HEK293 (cell line): ENCODE data around the gene RNASEH2A.

Experiments used
- FEZF1 ChIP-seq: fragments of 450-650 bp; formaldehyde crosslinking; IDR thresholded peaks from 2 replicates; pipeline ENCODE4 v1.5.1; 2016; ENCODE audit warnings: missing biosample characterization, missing genetic modification characterization
- GFI1B ChIP-seq: fragments of 450-650 bp; formaldehyde crosslinking; IDR thresholded peaks from 2 replicates; pipeline ENCODE4 v1.5.1; 2016; ENCODE audit warnings: missing biosample characterization, missing genetic modification characterization
- GLI2 ChIP-seq: fragments of 450-650 bp; formaldehyde crosslinking; IDR thresholded peaks from 2 replicates; pipeline ENCODE4; 2017; ENCODE audit warnings: missing biosample characterization, missing genetic modification characterization, low read depth, borderline replicate concordance
- GLIS1 ChIP-seq: fragments of 450-650 bp; formaldehyde crosslinking; IDR thresholded peaks from 2 replicates; pipeline ENCODE4 v1.5.1; 2016; ENCODE audit warnings: missing biosample characterization, missing genetic modification characterization
- HOXA7 ChIP-seq: sonication (generic); formaldehyde crosslinking; IDR thresholded peaks from 2 replicates; pipeline ENCODE4 v1.8.1; 2022; ENCODE audit warnings: missing genetic modification reagents, borderline replicate concordance
- HOXC10 ChIP-seq: sonication (generic); formaldehyde crosslinking; IDR thresholded peaks from 2 replicates; pipeline ENCODE4 v1.8.1; 2023; ENCODE audit warnings: mild to moderate bottlenecking, missing genetic modification reagents
- KLF8 ChIP-seq: fragments of 450-650 bp; formaldehyde crosslinking; IDR thresholded peaks from 2 replicates; pipeline ENCODE4 v1.5.1; 2016; ENCODE audit warnings: missing biosample characterization, missing genetic modification characterization
- ZBTB1 ChIP-seq: fragments of 450-650 bp; formaldehyde crosslinking; IDR thresholded peaks from 2 replicates; pipeline ENCODE4 v1.5.1; 2016; ENCODE audit warnings: missing biosample characterization, missing genetic modification characterization
- ZBTB44 ChIP-seq: fragments of 450-650 bp; IDR thresholded peaks from 2 replicates; pipeline ENCODE4 v1.5.1; 2018; ENCODE audit warnings: missing biosample characterization, mild to moderate bottlenecking, missing genetic modification characterization
- ZBTB6 ChIP-seq: fragments of 450-650 bp; formaldehyde crosslinking; IDR thresholded peaks from 2 replicates; pipeline ENCODE4 v1.5.1; 2017; ENCODE audit warnings: missing biosample characterization, missing genetic modification characterization
- ZNF112 ChIP-seq: fragments of 450-650 bp; formaldehyde crosslinking; IDR thresholded peaks from 2 replicates; pipeline ENCODE4 v1.5.0; 2017; ENCODE audit warnings: missing biosample characterization, missing genetic modification characterization
- ZNF169 ChIP-seq: fragments of 450-650 bp; formaldehyde crosslinking; IDR thresholded peaks from 2 replicates; pipeline ENCODE4 v1.5.1; 2016; ENCODE audit warnings: missing biosample characterization, missing genetic modification characterization
- ZNF2 ChIP-seq: fragments of 450-650 bp; formaldehyde crosslinking; IDR thresholded peaks from 2 replicates; pipeline ENCODE4 v1.5.1; 2016; ENCODE audit warnings: missing biosample characterization, missing genetic modification characterization
- ZNF202 ChIP-seq: fragments of 450-650 bp; formaldehyde crosslinking; IDR thresholded peaks from 2 replicates; pipeline ENCODE4 v1.5.1; 2016; ENCODE audit warnings: missing biosample characterization, missing genetic modification characterization, borderline replicate concordance
- ZNF211 ChIP-seq: fragments of 450-650 bp; formaldehyde crosslinking; IDR thresholded peaks from 2 replicates; pipeline ENCODE4 v1.5.1; 2016; ENCODE audit warnings: low read depth, missing biosample characterization, missing genetic modification characterization
- ZNF311 ChIP-seq: fragments of 450-650 bp; formaldehyde crosslinking; IDR thresholded peaks from 2 replicates; pipeline ENCODE4 v1.5.1; 2017; ENCODE audit warnings: missing biosample characterization, missing genetic modification characterization, borderline replicate concordance
- ZNF600 ChIP-seq: fragments of 450-650 bp; formaldehyde crosslinking; IDR thresholded peaks from 2 replicates; pipeline ENCODE4 v1.5.1; 2016; ENCODE audit warnings: missing biosample characterization, missing genetic modification characterization
- ZNF621 ChIP-seq: fragments of 450-650 bp; formaldehyde crosslinking; IDR thresholded peaks from 2 replicates; pipeline ENCODE4 v1.5.1; 2017; ENCODE audit warnings: missing biosample characterization, missing genetic modification characterization
- ZNF623 ChIP-seq: fragments of 450-650 bp; formaldehyde crosslinking; IDR thresholded peaks from 2 replicates; pipeline ENCODE4 v1.5.1; 2016; ENCODE audit warnings: missing biosample characterization, missing genetic modification characterization
- ZNF629 ChIP-seq: fragments of 450-650 bp; formaldehyde crosslinking; IDR thresholded peaks from 2 replicates; pipeline ENCODE4 v1.5.1; 2017; ENCODE audit warnings: missing biosample characterization, missing genetic modification characterization
- ZNF660 ChIP-seq: fragments of 450-650 bp; IDR thresholded peaks from 2 replicates; pipeline ENCODE4 v1.5.1; 2018; ENCODE audit warnings: missing biosample characterization, mild to moderate bottlenecking, missing genetic modification characterization
- ZNF664 ChIP-seq: fragments of 450-650 bp; formaldehyde crosslinking; IDR thresholded peaks from 2 replicates; pipeline ENCODE4 v1.5.1; 2016; ENCODE audit warnings: missing biosample characterization, missing genetic modification characterization
- ZNF76 ChIP-seq: fragments of 450-650 bp; formaldehyde crosslinking; IDR thresholded peaks from 2 replicates; pipeline ENCODE4; 2016; ENCODE audit warnings: low read depth, missing biosample characterization, missing genetic modification characterization, borderline replicate concordance
- ZNF777 ChIP-seq: fragments of 450-650 bp; formaldehyde crosslinking; IDR thresholded peaks from 2 replicates; pipeline ENCODE4 v1.5.1; 2017; ENCODE audit warnings: missing biosample characterization, missing genetic modification characterization, borderline replicate concordance
- TF ChIP-seq, protein P1 (sequence below): fragments of 450-650 bp; formaldehyde crosslinking; IDR thresholded peaks from 2 replicates; pipeline ENCODE4 v1.5.1; 2016; ENCODE audit warnings: missing biosample characterization, missing genetic modification characterization
- TF ChIP-seq, protein P2 (sequence below): fragments of 450-650 bp; formaldehyde crosslinking; IDR thresholded peaks from 2 replicates; pipeline ENCODE4 v1.5.1; 2016; ENCODE audit warnings: missing biosample characterization, missing genetic modification characterization, borderline replicate concordance
- TF ChIP-seq, protein P3 (sequence below): fragments of 450-650 bp; formaldehyde crosslinking; IDR thresholded peaks from 2 replicates; pipeline ENCODE4 v1.5.1; 2016; ENCODE audit warnings: missing biosample characterization, missing genetic modification characterization
- TF ChIP-seq, protein P4 (sequence below): fragments of 450-650 bp; formaldehyde crosslinking; IDR thresholded peaks from 2 replicates; pipeline ENCODE4 v1.5.1; 2016; ENCODE audit warnings: missing biosample characterization, missing genetic modification characterization

The RNASEH2A gene

GRCh38 chr19:12806242-12807081, at the start of gene RNASEH2A (continued):
- peak; percentile 91 for TF ChIP-seq KLF8
- no peak for TF ChIP-seq GFI1B (tag by site-specific recombination)
- TF ChIP-seq, protein P1, sequence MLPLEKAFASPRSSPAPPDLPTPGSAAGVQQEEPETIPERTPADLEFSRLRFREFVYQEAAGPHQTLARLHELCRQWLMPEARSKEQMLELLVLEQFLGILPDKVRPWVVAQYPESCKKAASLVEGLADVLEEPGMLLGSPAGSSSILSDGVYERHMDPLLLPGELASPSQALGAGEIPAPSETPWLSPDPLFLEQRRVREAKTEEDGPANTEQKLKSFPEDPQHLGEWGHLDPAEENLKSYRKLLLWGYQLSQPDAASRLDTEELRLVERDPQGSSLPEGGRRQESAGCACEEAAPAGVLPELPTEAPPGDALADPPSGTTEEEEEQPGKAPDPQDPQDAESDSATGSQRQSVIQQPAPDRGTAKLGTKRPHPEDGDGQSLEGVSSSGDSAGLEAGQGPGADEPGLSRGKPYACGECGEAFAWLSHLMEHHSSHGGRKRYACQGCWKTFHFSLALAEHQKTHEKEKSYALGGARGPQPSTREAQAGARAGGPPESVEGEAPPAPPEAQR (tag by site-specific recombination), result 0 out of 2 replicates have a peak, but pooled peaks have one; percentile 41
- no peak for TF ChIP-seq ZNF202
- TF ChIP-seq ZNF777, result peak; percentile 90; the same call in 1 of the 2 replicates
- TF ChIP-seq ZBTB44 (tag by site-specific recombination), result 0 out of 2 replicates have a peak, but pooled peaks have one; percentile 33
- no peak for TF ChIP-seq HOXA7 (CRISPR knock-in tag)
- TF ChIP-seq ZBTB1 (tag by site-specific recombination), result no peak
- TF ChIP-seq ZNF629, result peak; percentile 60
- no peak for TF ChIP-seq ZNF169 (tag by site-specific recombination)
- TF ChIP-seq ZNF600, result peak; percentile 82
- TF ChIP-seq, protein P2, sequence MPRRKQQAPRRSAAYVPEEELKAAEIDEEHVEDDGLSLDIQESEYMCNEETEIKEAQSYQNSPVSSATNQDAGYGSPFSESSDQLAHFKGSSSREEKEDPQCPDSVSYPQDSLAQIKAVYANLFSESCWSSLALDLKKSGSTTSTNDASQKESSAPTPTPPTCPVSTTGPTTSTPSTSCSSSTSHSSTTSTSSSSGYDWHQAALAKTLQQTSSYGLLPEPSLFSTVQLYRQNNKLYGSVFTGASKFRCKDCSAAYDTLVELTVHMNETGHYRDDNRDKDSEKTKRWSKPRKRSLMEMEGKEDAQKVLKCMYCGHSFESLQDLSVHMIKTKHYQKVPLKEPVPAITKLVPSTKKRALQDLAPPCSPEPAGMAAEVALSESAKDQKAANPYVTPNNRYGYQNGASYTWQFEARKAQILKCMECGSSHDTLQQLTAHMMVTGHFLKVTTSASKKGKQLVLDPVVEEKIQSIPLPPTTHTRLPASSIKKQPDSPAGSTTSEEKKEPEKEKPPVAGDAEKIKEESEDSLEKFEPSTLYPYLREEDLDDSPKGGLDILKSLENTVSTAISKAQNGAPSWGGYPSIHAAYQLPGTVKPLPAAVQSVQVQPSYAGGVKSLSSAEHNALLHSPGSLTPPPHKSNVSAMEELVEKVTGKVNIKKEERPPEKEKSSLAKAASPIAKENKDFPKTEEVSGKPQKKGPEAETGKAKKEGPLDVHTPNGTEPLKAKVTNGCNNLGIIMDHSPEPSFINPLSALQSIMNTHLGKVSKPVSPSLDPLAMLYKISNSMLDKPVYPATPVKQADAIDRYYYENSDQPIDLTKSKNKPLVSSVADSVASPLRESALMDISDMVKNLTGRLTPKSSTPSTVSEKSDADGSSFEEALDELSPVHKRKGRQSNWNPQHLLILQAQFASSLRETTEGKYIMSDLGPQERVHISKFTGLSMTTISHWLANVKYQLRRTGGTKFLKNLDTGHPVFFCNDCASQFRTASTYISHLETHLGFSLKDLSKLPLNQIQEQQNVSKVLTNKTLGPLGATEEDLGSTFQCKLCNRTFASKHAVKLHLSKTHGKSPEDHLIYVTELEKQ (tag by site-specific recombination), result no peak
- TF ChIP-seq ZNF660 (tag by site-specific recombination), result peak; percentile 42; the same call in 1 of the 2 replicates
- 0 out of 2 replicates have a peak, but pooled peaks have one; percentile 82 for TF ChIP-seq HOXC10
- TF ChIP-seq, protein P3, sequence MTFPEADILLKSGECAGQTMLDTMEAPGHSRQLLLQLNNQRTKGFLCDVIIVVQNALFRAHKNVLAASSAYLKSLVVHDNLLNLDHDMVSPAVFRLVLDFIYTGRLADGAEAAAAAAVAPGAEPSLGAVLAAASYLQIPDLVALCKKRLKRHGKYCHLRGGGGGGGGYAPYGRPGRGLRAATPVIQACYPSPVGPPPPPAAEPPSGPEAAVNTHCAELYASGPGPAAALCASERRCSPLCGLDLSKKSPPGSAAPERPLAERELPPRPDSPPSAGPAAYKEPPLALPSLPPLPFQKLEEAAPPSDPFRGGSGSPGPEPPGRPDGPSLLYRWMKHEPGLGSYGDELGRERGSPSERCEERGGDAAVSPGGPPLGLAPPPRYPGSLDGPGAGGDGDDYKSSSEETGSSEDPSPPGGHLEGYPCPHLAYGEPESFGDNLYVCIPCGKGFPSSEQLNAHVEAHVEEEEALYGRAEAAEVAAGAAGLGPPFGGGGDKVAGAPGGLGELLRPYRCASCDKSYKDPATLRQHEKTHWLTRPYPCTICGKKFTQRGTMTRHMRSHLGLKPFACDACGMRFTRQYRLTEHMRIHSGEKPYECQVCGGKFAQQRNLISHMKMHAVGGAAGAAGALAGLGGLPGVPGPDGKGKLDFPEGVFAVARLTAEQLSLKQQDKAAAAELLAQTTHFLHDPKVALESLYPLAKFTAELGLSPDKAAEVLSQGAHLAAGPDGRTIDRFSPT, result peak; percentile 48; the same call in 1 of the 2 replicates
- TF ChIP-seq ZBTB6 (tag by site-specific recombination), result no peak
- TF ChIP-seq ZNF2 (tag by site-specific recombination), result peak; percentile 77
- no peak for TF ChIP-seq ZNF623
- no peak for TF ChIP-seq GLI2 (tag by site-specific recombination)
- TF ChIP-seq ZNF664 (tag by site-specific recombination), result no peak
- TF ChIP-seq ZNF76 (tag by site-specific recombination), result peak; percentile 92; the same call in 1 of the 2 replicates
- TF ChIP-seq, protein P4, sequence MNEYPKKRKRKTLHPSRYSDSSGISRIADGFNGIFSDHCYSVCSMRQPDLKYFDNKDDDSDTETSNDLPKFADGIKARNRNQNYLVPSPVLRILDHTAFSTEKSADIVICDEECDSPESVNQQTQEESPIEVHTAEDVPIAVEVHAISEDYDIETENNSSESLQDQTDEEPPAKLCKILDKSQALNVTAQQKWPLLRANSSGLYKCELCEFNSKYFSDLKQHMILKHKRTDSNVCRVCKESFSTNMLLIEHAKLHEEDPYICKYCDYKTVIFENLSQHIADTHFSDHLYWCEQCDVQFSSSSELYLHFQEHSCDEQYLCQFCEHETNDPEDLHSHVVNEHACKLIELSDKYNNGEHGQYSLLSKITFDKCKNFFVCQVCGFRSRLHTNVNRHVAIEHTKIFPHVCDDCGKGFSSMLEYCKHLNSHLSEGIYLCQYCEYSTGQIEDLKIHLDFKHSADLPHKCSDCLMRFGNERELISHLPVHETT (tag by site-specific recombination), result no peak; the same call in 1 of the 2 replicates
- TF ChIP-seq ZNF211 (tag by site-specific recombination), result no peak
- no peak for TF ChIP-seq FEZF1
- peak; percentile 9; the same call in 1 of the 2 replicates for TF ChIP-seq GLIS1
- no peak for TF ChIP-seq ZNF112 (tag by site-specific recombination)
- TF ChIP-seq ZNF621 (tag by site-specific recombination), result no peak
- TF ChIP-seq ZNF311 (tag by site-specific recombination), result no peak
